Breast epithelium (tissue), 4 donors: ENCODE data around the gene PRKCSH. TPM values are rescaled to one million over a fixed set of nuclear protein-coding genes. Genes with fewer than 3 reads are reported as not detected.

Source experiments
- DNase-seq, 2 donors: peaks; one replicate each; pipeline ENCODE4 v3.0.0-alpha.2; 2019; ENCODE audit warnings: low spot score in 2 of 2
- H3K27ac ChIP-seq, 2 donors: fragments of 200-600 bp; sonication (generic) in 1 of 2; one replicate each; pipeline ENCODE4 v1.5.1; 2016 to 2019; ENCODE audit warnings: mild to moderate bottlenecking in 1 of 2
- H3K27me3 ChIP-seq, 2 donors: fragments of 200-600 bp; sonication (generic) in 1 of 2; one replicate each; pipeline versions ENCODE4 v1.5.1 to v1.6.0; 2017 to 2019; ENCODE audit warnings: control low read depth in 1 of 2, mild to moderate bottlenecking in 1 of 2
- H3K36me3 ChIP-seq: fragments of 200-600 bp; one replicate; pipeline ENCODE4 v1.5.1; 2019
- H3K4me1 ChIP-seq, 2 donors: fragments of 200-600 bp; sonication (generic); one replicate each; pipeline ENCODE4 v1.5.1; 2016 to 2019; ENCODE audit warnings: control low read depth in 1 of 2
- H3K4me3 ChIP-seq, 3 donors: fragments of 200-600 bp; sonication (generic); 1 replicate in 2 of 3; 2 replicates in 1 of 3; pipeline ENCODE4 v1.5.1; 2016 to 2019; ENCODE audit warnings: mild to moderate bottlenecking in 3 of 3, moderate library complexity in 2 of 3
- H3K9me3 ChIP-seq, 2 donors: fragments of 200-600 bp; sonication (generic) in 1 of 2; one replicate each; pipeline ENCODE4 v1.5.1; 2016 to 2019; ENCODE audit warnings: control low read depth in 1 of 2
- CTCF ChIP-seq, 3 donors: fragments of 450-650 bp; IDR thresholded peaks; one replicate each; pipeline ENCODE4 v1.5.1; 2016 to 2017; ENCODE audit warnings: antibody characterized with exemption in 3 of 3, mild to moderate bottlenecking in 3 of 3, moderate library complexity in 3 of 3
- POLR2A ChIP-seq: fragments of 450-650 bp; IDR thresholded peaks from one replicate; pipeline ENCODE4 v1.6.1; 2016; ENCODE audit warnings: antibody characterized with exemption, mild to moderate bottlenecking, moderate library complexity
- POLR2AphosphoS5 ChIP-seq, 3 donors: sonication (generic); formaldehyde crosslinking; IDR thresholded peaks; one replicate each; pipeline ENCODE4 v1.6.1; 2017; ENCODE audit warnings: antibody characterized with exemption in 3 of 3
- intact Hi-C: fragments of 100-400 bp; cut with DNase I; formaldehyde crosslinking; loops from one replicate; pipeline ENCODE4 v1.15.1; 2023; ENCODE audit warnings: low total_unique reads
- total RNA-seq, 3 donors: library from RNA; depleted of rRNA; stranded (reverse); fragments of >200 nt; gene quantifications; one replicate each; pipeline ENCODE4 v1.1.0, GENCODE V29; 2016

Gene PRKCSH
- total RNA-seq, 3 donors from 2014 or later, result 69.5 to 95.9 (median 92.1) TPM

- TF ChIP-seq CTCF (IDR thresholded peaks at IDR 0.05) (no peak), POLR2A (no peak), POLR2AphosphoS5 (IDR thresholded peaks at IDR 0.05) (no peak)
- intact Hi-C loops, result no loop called here
- Histone ChIP-seq H3K36me3 (no peaks in the 10 kb centered on the region), H3K4me1 (peaks cover 0 to 10% of the 10 kb centered on the region in 2 donors), H3K27ac (peak overlapping the region; percentile 65 to 88), H3K4me3 (peak overlapping the region; percentile 66 to 82 (median 73)), H3K27me3 (no peaks in the 10 kb centered on the region), H3K9me3 (no peaks in the 10 kb centered on the region)
- no peak for DNase-seq
These were observed 755 bp upstream of the PRKCSH start for GRCh38 chr19:11434703-11435056.

DNA sequence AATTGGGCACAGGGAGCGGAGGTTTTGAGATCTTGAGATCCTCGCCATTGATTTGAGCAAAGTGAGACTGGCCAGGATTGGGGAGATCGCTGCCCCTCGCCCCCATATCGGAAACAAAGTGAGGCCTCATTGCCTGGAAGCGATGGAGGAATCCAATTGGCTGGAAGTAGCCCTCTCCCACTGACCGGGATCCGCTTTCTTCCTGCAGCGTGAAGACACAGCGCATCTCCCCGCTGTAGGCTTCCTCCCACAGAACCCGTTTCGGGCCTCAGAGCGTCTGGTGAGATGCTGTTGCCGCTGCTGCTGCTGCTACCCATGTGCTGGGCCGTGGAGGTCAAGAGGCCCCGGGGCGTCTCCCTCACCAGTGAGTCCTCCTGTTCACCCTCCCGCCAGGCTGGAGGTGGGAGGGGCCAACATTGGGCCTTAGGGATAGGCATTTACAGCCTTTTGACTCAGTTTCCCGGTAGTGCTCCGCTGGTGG, 438 bp downstream of the PRKCSH start:
- peak overlapping the region; percentile 66 to 82 (median 73) for H3K4me3 ChIP-seq
- no peaks in the 10 kb centered on the region for H3K9me3 ChIP-seq
- intact Hi-C loops, result no loop called here
- no peak for TF ChIP-seq CTCF (IDR thresholded peaks at IDR 0.05)
- no peak for TF ChIP-seq POLR2AphosphoS5 (IDR thresholded peaks at IDR 0.05)
- no peak for TF ChIP-seq POLR2A
- peak overlapping the region; percentile 37 to 88 for H3K27ac ChIP-seq
- H3K4me1 ChIP-seq, result peaks cover 0 to 10% of the 10 kb centered on the region in 2 donors
- H3K27me3 ChIP-seq, result no peaks in the 10 kb centered on the region
- no peaks in the 10 kb centered on the region for H3K36me3 ChIP-seq
- no peak for DNase-seq

DNA sequence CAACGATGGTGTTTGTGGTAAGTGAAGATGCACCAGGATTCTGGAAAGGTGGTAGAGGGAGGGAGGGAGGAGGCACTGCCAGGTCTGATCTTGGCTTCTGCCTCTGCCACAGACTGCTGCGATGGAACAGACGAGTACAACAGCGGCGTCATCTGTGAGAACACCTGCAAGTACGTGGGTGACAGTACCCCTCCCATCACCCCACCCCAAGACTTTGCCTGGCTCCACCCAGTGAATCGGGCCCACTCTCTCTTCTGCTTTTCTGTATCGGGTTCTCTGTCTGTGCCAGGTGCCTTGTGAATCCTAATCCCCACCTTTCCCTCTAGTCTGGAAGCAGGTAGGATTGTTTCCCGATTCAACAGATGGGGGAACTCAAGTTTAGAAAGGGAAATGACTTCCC, 2.5 kb downstream of the PRKCSH start:
- no peak for DNase-seq
- no peak for TF ChIP-seq POLR2AphosphoS5 (IDR thresholded peaks at IDR 0.05)
- TF ChIP-seq POLR2A, result no peak
- no peak for TF ChIP-seq CTCF (IDR thresholded peaks at IDR 0.05)
- no peak overlapping the region for H3K4me3 ChIP-seq
- H3K9me3 ChIP-seq, result no peaks in the 10 kb centered on the region
- no peaks in the 10 kb centered on the region for H3K36me3 ChIP-seq
- intact Hi-C loops, result no loop called here
- H3K27me3 ChIP-seq, result no peaks in the 10 kb centered on the region
- no peak overlapping the region for H3K27ac ChIP-seq
- peaks cover 0 to 10% of the 10 kb centered on the region in 2 donors for H3K4me1 ChIP-seq

DNA sequence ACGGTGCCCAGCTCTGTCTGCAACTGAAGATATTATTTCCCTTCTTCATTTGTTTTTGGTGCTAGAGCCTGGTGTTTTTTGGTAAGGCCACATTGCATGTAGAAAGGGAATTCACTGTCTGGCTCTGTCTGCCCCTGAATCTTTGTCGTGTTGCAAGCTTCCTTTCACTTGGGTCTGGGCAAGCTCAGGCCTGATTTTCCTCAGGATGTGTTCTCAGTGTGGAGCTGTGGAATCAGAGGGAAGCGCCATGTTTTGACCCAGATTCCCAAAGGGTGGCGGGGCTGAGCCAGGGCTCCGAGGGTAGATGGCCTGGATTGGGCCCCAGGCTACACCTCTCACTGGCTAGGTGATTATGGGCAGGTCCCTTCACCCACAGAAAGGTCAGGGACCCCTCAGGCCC, 8.6 kb downstream of the PRKCSH start:
- no peak for TF ChIP-seq CTCF (IDR thresholded peaks at IDR 0.05)
- no peak for TF ChIP-seq POLR2AphosphoS5 (IDR thresholded peaks at IDR 0.05)
- TF ChIP-seq POLR2A, result no peak
- H3K36me3 ChIP-seq, result peaks cover 17% of the 10 kb centered on the region
- H3K9me3 ChIP-seq, result no peaks in the 10 kb centered on the region
- DNase-seq, result peak in 1 of 2 donors; percentile 51
- no peaks in the 10 kb centered on the region for H3K27me3 ChIP-seq
- peak overlapping the region; percentile 80 to 83 for H3K27ac ChIP-seq
- intact Hi-C loops, result no loop called here
- no peak overlapping the region for H3K4me3 ChIP-seq
- H3K4me1 ChIP-seq, result no peaks in the 10 kb centered on the region

- Histone ChIP-seq H3K4me3 (no peak overlapping the region), H3K4me1 (no peaks in the 10 kb centered on the region), H3K27ac (peak overlapping the region; percentile 80 to 83), H3K27me3 (no peaks in the 10 kb centered on the region), H3K9me3 (no peaks in the 10 kb centered on the region), H3K36me3 (peaks cover 17% of the 10 kb centered on the region)
- intact Hi-C loops, result no loop called here
- TF ChIP-seq CTCF (IDR thresholded peaks at IDR 0.05) (no peak), POLR2A (no peak), POLR2AphosphoS5 (IDR thresholded peaks at IDR 0.05) (no peak)
- DNase-seq, result no peak
These were observed 9.7 kb downstream of the PRKCSH start for GRCh38 chr19:11445141-11445540.
